Parathyroid adenoma (tissue), 2 donors: ENCODE measurements around the gene SLC44A3.

Source experiments
- H2AFZ ChIP-seq: fragments of 300-600 bp; sonication (generic); one replicate; pipeline ENCODE4 v1.7.0; 2017; ENCODE audit warnings: antibody characterized with exemption, mild to moderate bottlenecking
- H3K27ac ChIP-seq: fragments of 300-600 bp; sonication (generic); one replicate; pipeline ENCODE4 v1.7.0; 2017
- H3K27me3 ChIP-seq: fragments of 300-600 bp; sonication (generic); one replicate; pipeline ENCODE4 v1.7.0; 2017; ENCODE audit warnings: low read length; ENCODE audit not compliant: control insufficient read depth, insufficient read depth
- H3K36me3 ChIP-seq: fragments of 300-600 bp; sonication (generic); one replicate; pipeline ENCODE4 v1.7.0; 2017; ENCODE audit warnings: low read length; ENCODE audit not compliant: control insufficient read depth, insufficient read depth
- H3K4me1 ChIP-seq: fragments of 300-600 bp; sonication (generic); one replicate; pipeline ENCODE4 v1.7.0; 2017; ENCODE audit warnings: control low read depth
- H3K4me2 ChIP-seq: fragments of 300-600 bp; sonication (generic); one replicate; pipeline ENCODE4 v1.7.0; 2017; ENCODE audit warnings: low read length
- H3K4me3 ChIP-seq: fragments of 300-600 bp; sonication (generic); one replicate; pipeline ENCODE4 v1.7.0; 2017; ENCODE audit warnings: low read depth, low read length
- H3K79me2 ChIP-seq: fragments of 300-600 bp; sonication (generic); one replicate; pipeline ENCODE4 v1.7.0; 2017; ENCODE audit warnings: control low read depth
- H3K9ac ChIP-seq: fragments of 300-600 bp; sonication (generic); one replicate; pipeline ENCODE4 v1.7.0; 2017; ENCODE audit warnings: mild to moderate bottlenecking
- H3K9me3 ChIP-seq: fragments of 300-600 bp; sonication (generic); one replicate; pipeline ENCODE4 v1.7.0; 2017; ENCODE audit warnings: low read length; ENCODE audit not compliant: control insufficient read depth
- CTCF ChIP-seq: fragments of 300-600 bp; sonication (generic); IDR thresholded peaks from one replicate; pipeline ENCODE4 v1.7.0; 2017; ENCODE audit warnings: antibody characterized with exemption, mild to moderate bottlenecking
- donor health status: primary hyperparathyroidism.

Gene SLC44A3

GRCh38 chr1:94773931-94774422 lies 46.2 kb upstream of the SLC44A3 start:
- H3K27ac ChIP-seq = no peak overlapping the region
- no peak overlapping the region for H3K9ac ChIP-seq
- H3K36me3 ChIP-seq = no peaks in the 10 kb centered on the region
- no peak overlapping the region for H3K4me3 ChIP-seq
- no peaks in the 10 kb centered on the region for H3K27me3 ChIP-seq
- H3K4me2 ChIP-seq = no peak overlapping the region
- peaks cover 3% of the 10 kb centered on the region for H3K4me1 ChIP-seq
- H3K9me3 ChIP-seq = no peaks in the 10 kb centered on the region
- no peaks in the 10 kb centered on the region for H3K79me2 ChIP-seq
- H2AFZ ChIP-seq = no peak overlapping the region
- TF ChIP-seq CTCF = no peak

GRCh38 chr1:94776474-94776873 lies 43.7 kb upstream of the SLC44A3 start:
- H3K4me1 ChIP-seq = peaks cover 4% of the 10 kb centered on the region
- no peak overlapping the region for H3K9ac ChIP-seq
- no peak overlapping the region for H3K27ac ChIP-seq
- no peaks in the 10 kb centered on the region for H3K9me3 ChIP-seq
- TF ChIP-seq CTCF = no peak
- H3K4me2 ChIP-seq = no peak overlapping the region
- no peak overlapping the region for H2AFZ ChIP-seq
- no peaks in the 10 kb centered on the region for H3K79me2 ChIP-seq
- H3K27me3 ChIP-seq = no peaks in the 10 kb centered on the region
- no peaks in the 10 kb centered on the region for H3K36me3 ChIP-seq
- no peak overlapping the region for H3K4me3 ChIP-seq

- no peak overlapping the region for H3K27ac ChIP-seq
- H3K4me2 ChIP-seq = no peak overlapping the region
- no peaks in the 10 kb centered on the region for H3K9me3 ChIP-seq
- no peaks in the 10 kb centered on the region for H3K27me3 ChIP-seq
- H3K79me2 ChIP-seq = no peaks in the 10 kb centered on the region
- TF ChIP-seq CTCF = no peak
- no peak overlapping the region for H2AFZ ChIP-seq
- no peaks in the 10 kb centered on the region for H3K36me3 ChIP-seq
- H3K4me3 ChIP-seq = no peak overlapping the region
- no peak overlapping the region for H3K9ac ChIP-seq
- peaks cover 4% of the 10 kb centered on the region for H3K4me1 ChIP-seq
Measured at GRCh38 chr1:94777281-94777680, 42.9 kb upstream of the SLC44A3 start.

GRCh38 chr1:94778808-94779207 lies 41.3 kb upstream of the SLC44A3 start:
- H3K4me2 ChIP-seq = no peak overlapping the region

More at GRCh38 chr1:94778808-94779207, 41.3 kb upstream of the SLC44A3 start:
- Histone ChIP-seq H2AFZ (no peak overlapping the region), H3K4me1 (peaks cover 4% of the 10 kb centered on the region), H3K27me3 (no peaks in the 10 kb centered on the region), H3K36me3 (no peaks in the 10 kb centered on the region), H3K4me3 (no peak overlapping the region), H3K9ac (no peak overlapping the region), H3K79me2 (no peaks in the 10 kb centered on the region), H3K27ac (no peak overlapping the region), H3K9me3 (no peaks in the 10 kb centered on the region)
- no peak for TF ChIP-seq CTCF
